ENCODE data around the gene USH2A.

The USH2A gene

GRCh38 chr1:216071262-216071661, 352.0 kb downstream of the USH2A start:
- CTCF ChIA-PET = interaction anchor here (0.7 to 1.0 kb wide), 2 partner anchors 10 to 150 kb away, joined by 3 to 4 read pairs; no protein-coding TSS in a partner anchor
- no peaks in the 10 kb centered on the region for H3K36me3 ChIP-seq (ENCODE audit: control insufficient read depth in 2 of 2, insufficient read depth in 1 of 2, low read length in 2 of 2)
- TF ChIP-seq BCL11B (tag by site-specific recombination; IDR thresholded peaks at IDR 0.05; ENCODE audit: low read depth) (no peak), ZNF416 (tag by site-specific recombination; IDR thresholded peaks at IDR 0.05) (no peak), ZNF549 (tag by site-specific recombination; IDR thresholded peaks at IDR 0.05) (no peak), HOXC10 (CRISPR knock-in tag; IDR thresholded peaks at IDR 0.05) (no peak), ZNF133 (tag by site-specific recombination; IDR thresholded peaks at IDR 0.05) (no peak), ZNF654 (tag by site-specific recombination; IDR thresholded peaks at IDR 0.05; ENCODE audit: low read depth) (no peak), ZNF768 (tag by site-specific recombination; IDR thresholded peaks at IDR 0.05) (no peak), GLIS1 (tag by site-specific recombination; IDR thresholded peaks at IDR 0.05) (no peak), ZNF404 (tag by site-specific recombination; IDR thresholded peaks at IDR 0.05) (no peak), ZNF529 (tag by site-specific recombination; IDR thresholded peaks at IDR 0.05; ENCODE audit: insufficient replicate concordance) (no peak), ZNF514 (tag by site-specific recombination; IDR thresholded peaks at IDR 0.05) (no peak), SALL2 (tag by site-specific recombination; IDR thresholded peaks at IDR 0.05; ENCODE audit: borderline replicate concordance) (no peak), ZNF335 (tag by site-specific recombination; conservative IDR thresholded peaks at IDR 0.05) (no peak), BCL11A (tag by site-specific recombination; IDR thresholded peaks at IDR 0.05; ENCODE audit: low read depth) (no peak), ZNF48 (tag by site-specific recombination; IDR thresholded peaks at IDR 0.05) (no peak)
- TF ChIP-seq, protein P1, sequence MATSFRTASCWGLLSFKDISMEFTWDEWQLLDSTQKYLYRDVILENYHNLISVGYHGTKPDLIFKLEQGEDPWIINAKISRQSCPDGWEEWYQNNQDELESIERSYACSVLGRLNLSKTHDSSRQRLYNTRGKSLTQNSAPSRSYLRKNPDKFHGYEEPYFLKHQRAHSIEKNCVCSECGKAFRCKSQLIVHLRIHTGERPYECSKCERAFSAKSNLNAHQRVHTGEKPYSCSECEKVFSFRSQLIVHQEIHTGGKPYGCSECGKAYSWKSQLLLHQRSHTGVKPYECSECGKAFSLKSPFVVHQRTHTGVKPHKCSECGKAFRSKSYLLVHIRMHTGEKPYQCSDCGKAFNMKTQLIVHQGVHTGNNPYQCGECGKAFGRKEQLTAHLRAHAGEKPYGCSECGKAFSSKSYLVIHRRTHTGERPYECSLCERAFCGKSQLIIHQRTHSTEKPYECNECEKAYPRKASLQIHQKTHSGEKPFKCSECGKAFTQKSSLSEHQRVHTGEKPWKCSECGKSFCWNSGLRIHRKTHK (tag by site-specific recombination; IDR thresholded peaks at IDR 0.05) = no peak
- TF ChIP-seq, protein P2, sequence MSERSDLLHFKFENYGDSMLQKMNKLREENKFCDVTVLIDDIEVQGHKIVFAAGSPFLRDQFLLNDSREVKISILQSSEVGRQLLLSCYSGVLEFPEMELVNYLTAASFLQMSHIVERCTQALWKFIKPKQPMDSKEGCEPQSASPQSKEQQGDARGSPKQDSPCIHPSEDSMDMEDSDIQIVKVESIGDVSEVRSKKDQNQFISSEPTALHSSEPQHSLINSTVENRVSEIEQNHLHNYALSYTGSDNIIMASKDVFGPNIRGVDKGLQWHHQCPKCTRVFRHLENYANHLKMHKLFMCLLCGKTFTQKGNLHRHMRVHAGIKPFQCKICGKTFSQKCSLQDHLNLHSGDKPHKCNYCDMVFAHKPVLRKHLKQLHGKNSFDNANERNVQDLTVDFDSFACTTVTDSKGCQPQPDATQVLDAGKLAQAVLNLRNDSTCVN (tag by site-specific recombination; optimal IDR thresholded peaks at IDR 0.05) = no peak
- TF ChIP-seq, protein P3, sequence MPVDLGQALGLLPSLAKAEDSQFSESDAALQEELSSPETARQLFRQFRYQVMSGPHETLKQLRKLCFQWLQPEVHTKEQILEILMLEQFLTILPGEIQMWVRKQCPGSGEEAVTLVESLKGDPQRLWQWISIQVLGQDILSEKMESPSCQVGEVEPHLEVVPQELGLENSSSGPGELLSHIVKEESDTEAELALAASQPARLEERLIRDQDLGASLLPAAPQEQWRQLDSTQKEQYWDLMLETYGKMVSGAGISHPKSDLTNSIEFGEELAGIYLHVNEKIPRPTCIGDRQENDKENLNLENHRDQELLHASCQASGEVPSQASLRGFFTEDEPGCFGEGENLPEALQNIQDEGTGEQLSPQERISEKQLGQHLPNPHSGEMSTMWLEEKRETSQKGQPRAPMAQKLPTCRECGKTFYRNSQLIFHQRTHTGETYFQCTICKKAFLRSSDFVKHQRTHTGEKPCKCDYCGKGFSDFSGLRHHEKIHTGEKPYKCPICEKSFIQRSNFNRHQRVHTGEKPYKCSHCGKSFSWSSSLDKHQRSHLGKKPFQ (tag by site-specific recombination; IDR thresholded peaks at IDR 0.05) = no peak
- H3K27ac ChIP-seq (ENCODE audit: extremely low read depth, low read depth, low read length) = no peak overlapping the region
- POLR2A ChIA-PET = no interaction called here
- H3K9me3 ChIP-seq (ENCODE audit: control insufficient read depth, insufficient read depth, low read depth, low read length) = no peaks in the 10 kb centered on the region
- no peak overlapping the region for H3K4me3 ChIP-seq (ENCODE audit: low read depth, low read length)
- no peaks in the 10 kb centered on the region for H3K4me1 ChIP-seq (ENCODE audit: control insufficient read depth, insufficient read depth, low read length)

- H3K27ac ChIP-seq (ENCODE audit: extremely low read depth, low read depth, low read length) = no peak overlapping the region
- no peak overlapping the region for H3K4me3 ChIP-seq (ENCODE audit: low read depth, low read length)
- CTCF ChIA-PET = no interaction called here
- no peaks in the 10 kb centered on the region for H3K4me1 ChIP-seq (ENCODE audit: control insufficient read depth, insufficient read depth, low read length)
- POLR2A ChIA-PET = no interaction called here
- TF ChIP-seq ZBTB48 (tag by site-specific recombination; IDR thresholded peaks at IDR 0.05) = no peak
- no peak for TF ChIP-seq ZNF530 (tag by site-specific recombination; IDR thresholded peaks at IDR 0.05; ENCODE audit: low read depth)
- TF ChIP-seq ZSCAN16 (tag by site-specific recombination; IDR thresholded peaks at IDR 0.05) = no peak
- TF ChIP-seq PATZ1 (tag by site-specific recombination; IDR thresholded peaks at IDR 0.05) = no peak
- TF ChIP-seq ZNF416 (tag by site-specific recombination; IDR thresholded peaks at IDR 0.05) = no peak
- no peak for TF ChIP-seq ZNF561 (tag by site-specific recombination; IDR thresholded peaks at IDR 0.05; ENCODE audit: borderline replicate concordance)
- no peak for TF ChIP-seq ZNF488 (tag by site-specific recombination; IDR thresholded peaks at IDR 0.05)
- TF ChIP-seq ZNF785 (tag by site-specific recombination; IDR thresholded peaks at IDR 0.05) = no peak
- no peaks in the 10 kb centered on the region for H3K36me3 ChIP-seq (ENCODE audit: control insufficient read depth in 2 of 2, insufficient read depth in 1 of 2, low read length in 2 of 2)
- no peaks in the 10 kb centered on the region for H3K9me3 ChIP-seq (ENCODE audit: control insufficient read depth, insufficient read depth, low read depth, low read length)
Observed at GRCh38 chr1:216064643-216065042, 358.6 kb downstream of the USH2A start.

Data from HEK293 (cell line).